Neuronal stem cell (in vitro differentiated cells): ENCODE data around the gene FAM50A.

Experiments
- DNase-seq: peaks from one replicate; pipeline ENCODE4 v3.0.0-alpha.2; 2013; ENCODE audit warnings: low spot score
- H2AFZ ChIP-seq: one replicate; pipeline ENCODE4 v1.6.1; 2013; ENCODE audit warnings: mild to moderate bottlenecking, low read length, inconsistent platforms
- H2AK5ac ChIP-seq: 2 replicates; pipeline ENCODE4 v1.6.1; 2013; ENCODE audit warnings: low read depth, mild to moderate bottlenecking, inconsistent platforms, low read length, moderate library complexity, mixed read lengths
- H2BK120ac ChIP-seq: 2 replicates; pipeline ENCODE4 v1.6.1; 2013; ENCODE audit warnings: low read depth, mild to moderate bottlenecking, inconsistent platforms, low read length, moderate library complexity, mixed read lengths
- H2BK12ac ChIP-seq: one replicate; pipeline ENCODE4 v1.6.1; 2013; ENCODE audit warnings: low read length, inconsistent platforms
- H2BK15ac ChIP-seq: 2 replicates; pipeline ENCODE4 v1.6.1; 2013; ENCODE audit warnings: mild to moderate bottlenecking, low read length, inconsistent platforms, mixed read lengths
- H2BK5ac ChIP-seq: one replicate; pipeline ENCODE4 v1.6.1; 2013; ENCODE audit warnings: inconsistent platforms, mild to moderate bottlenecking, low read length, moderate library complexity
- H3K14ac ChIP-seq: one replicate; pipeline ENCODE4 v1.6.1; 2013; ENCODE audit warnings: low read length, inconsistent platforms
- H3K18ac ChIP-seq: 2 replicates; pipeline ENCODE4 v1.6.1; 2013; ENCODE audit warnings: low read length, inconsistent platforms
- H3K23ac ChIP-seq: 2 replicates; pipeline ENCODE4 v1.6.1; 2013; ENCODE audit warnings: low read depth, mild to moderate bottlenecking, mixed read lengths, low read length, inconsistent platforms; ENCODE audit not compliant: poor library complexity
- H3K27ac ChIP-seq: replicated peaks from 3 replicates; pipeline ENCODE4 v1.5.1; 2013; ENCODE audit warnings: low read length, inconsistent platforms
- H3K27me3 ChIP-seq, 3 experiments: 2 replicates each; pipeline ENCODE4 v1.6.1; 2013; ENCODE audit warnings: low read length in 3 of 3, mild to moderate bottlenecking in 2 of 3, inconsistent platforms in 1 of 3, low read depth in 1 of 3, mixed read lengths in 1 of 3, moderate library complexity in 1 of 3; ENCODE audit not compliant: control insufficient read depth in 3 of 3, insufficient read depth in 3 of 3
- H3K36me3 ChIP-seq, 2 donors: replicated peaks in 1 of 2; 2 replicates each; pipeline ENCODE4 v1.6.1; 2013; ENCODE audit warnings: low read length in 2 of 2; ENCODE audit not compliant: control insufficient read depth in 2 of 2, insufficient read depth in 2 of 2
- H3K4ac ChIP-seq: 2 replicates; pipeline ENCODE4 v1.6.1; 2013; ENCODE audit warnings: inconsistent platforms, mild to moderate bottlenecking, low read length, moderate library complexity
- H3K4me1 ChIP-seq, 2 donors: 1 replicate in 1 of 2; 2 replicates in 1 of 2; pipeline ENCODE4 v1.6.1; 2013; ENCODE audit warnings: low read length in 2 of 2, low read depth in 1 of 2; ENCODE audit not compliant: control insufficient read depth in 2 of 2, insufficient read depth in 1 of 2
- H3K4me2 ChIP-seq: one replicate; pipeline ENCODE4 v1.6.1; 2013; ENCODE audit warnings: mild to moderate bottlenecking, low read length, inconsistent platforms; ENCODE audit not compliant: insufficient read depth, poor library complexity, severe bottlenecking
- H3K4me3 ChIP-seq, 2 donors: 2 replicates each; pipeline ENCODE4 v1.5.1; 2013; ENCODE audit warnings: low read length in 2 of 2, mild to moderate bottlenecking in 2 of 2, inconsistent platforms in 1 of 2, moderate library complexity in 1 of 2
- H3K79me1 ChIP-seq: one replicate; pipeline ENCODE4 v1.6.1; 2013; ENCODE audit warnings: low read depth, mild to moderate bottlenecking, inconsistent platforms, low read length, moderate library complexity
- H3K9ac ChIP-seq: one replicate; pipeline ENCODE4 v1.6.1; 2013; ENCODE audit warnings: mild to moderate bottlenecking, low read depth, low read length, inconsistent platforms; ENCODE audit not compliant: poor library complexity
- H3K9me3 ChIP-seq, 2 donors: replicated peaks in 1 of 2; 2 replicates each; pipeline versions ENCODE3 to v1.6.1; 2013; ENCODE audit warnings: low read length in 2 of 2, mild to moderate bottlenecking in 2 of 2, inconsistent platforms in 1 of 2, low read depth in 1 of 2, mixed read lengths in 1 of 2, moderate library complexity in 1 of 2; ENCODE audit not compliant: control insufficient read depth in 2 of 2, insufficient read depth in 1 of 2
- H4K8ac ChIP-seq: one replicate; pipeline ENCODE4 v1.6.1; 2013; ENCODE audit warnings: low read depth, mild to moderate bottlenecking, inconsistent platforms, low read length, moderate library complexity
- H4K91ac ChIP-seq: one replicate; pipeline ENCODE4 v1.6.1; 2013; ENCODE audit warnings: low read length, low read depth, mild to moderate bottlenecking, inconsistent platforms; ENCODE audit not compliant: poor library complexity
- WGBS, 2 donors: extraction: QIAGEN DNeasy Blood & Tissue Kit; methylation state at CpG; one replicate each; pipeline ENCODE4 v1.1.7; 2013; ENCODE audit warnings: missing lambda C conversion rate in 2 of 2, mixed read lengths in 1 of 2; ENCODE audit not compliant: insufficient read length in 2 of 2, insufficient replicate concordance in 1 of 2; ENCODE audit errors: extremely low coverage in 2 of 2; 5-methylcytosine and 5-hydroxymethylcytosine counted together

FAM50A gene

GRCh38 chrX:154430479-154430878 lies 13.5 kb upstream of the FAM50A start:
- peaks cover 11% of the 10 kb centered on the region for H3K79me1 ChIP-seq
- H3K27me3 ChIP-seq: no peaks in the 10 kb centered on the region
- no peak overlapping the region for H3K14ac ChIP-seq
- H3K4ac ChIP-seq: no peak overlapping the region
- no peak overlapping the region for H2AK5ac ChIP-seq
- H3K9me3 ChIP-seq: no peaks in the 10 kb centered on the region
- H2BK15ac ChIP-seq: no peak overlapping the region
- DNase-seq: no peak
- H2BK120ac ChIP-seq: no peak overlapping the region
- no peak overlapping the region for H4K8ac ChIP-seq
- WGBS, 2 donors: no CpG with 5 or more reads among the region's 6 CpGs
- H3K4me3 ChIP-seq: no peak overlapping the region
- no peak overlapping the region for H3K4me2 ChIP-seq
- H3K23ac ChIP-seq: no peak overlapping the region
- H2BK12ac ChIP-seq: no peak overlapping the region
- no peak overlapping the region for H3K18ac ChIP-seq
- H4K91ac ChIP-seq: no peak overlapping the region
- peaks cover 0 to 6% of the 10 kb centered on the region in 2 donors for H3K4me1 ChIP-seq
- H3K27ac ChIP-seq: no peak overlapping the region
- H3K36me3 ChIP-seq: peaks cover 7 to 45% of the 10 kb centered on the region in 2 donors
- no peak overlapping the region for H2BK5ac ChIP-seq
- no peak overlapping the region for H2AFZ ChIP-seq
- no peak overlapping the region for H3K9ac ChIP-seq

DNA sequence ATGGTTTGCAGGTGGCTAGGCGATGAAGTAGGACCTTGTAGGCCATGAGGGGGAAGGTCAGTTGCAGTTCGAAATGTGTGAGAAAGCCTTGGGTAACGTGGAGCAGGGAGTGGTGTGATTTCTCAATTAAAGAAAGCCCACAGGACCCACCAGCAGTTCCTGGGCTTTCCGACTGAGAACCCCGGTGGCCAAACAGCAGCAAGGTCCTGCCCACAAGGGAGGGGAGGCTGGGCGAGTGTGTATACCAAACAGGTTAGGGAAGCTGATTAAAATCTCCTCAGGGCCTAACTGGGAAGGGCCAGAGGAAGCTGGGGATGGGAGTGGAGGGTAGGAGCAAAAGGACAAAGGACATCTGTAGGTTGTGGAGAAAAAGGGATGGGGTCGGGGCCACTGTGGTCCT lies 13.0 kb upstream of the FAM50A start:
- no peak overlapping the region for H2BK15ac ChIP-seq
- peaks cover 11% of the 10 kb centered on the region for H3K79me1 ChIP-seq
- no peak overlapping the region for H3K4ac ChIP-seq
- H3K36me3 ChIP-seq: peaks cover 7 to 49% of the 10 kb centered on the region in 2 donors
- no peak overlapping the region for H2BK12ac ChIP-seq
- no peak overlapping the region for H3K23ac ChIP-seq
- H4K8ac ChIP-seq: no peak overlapping the region
- no peak overlapping the region for H2AFZ ChIP-seq
- no peak overlapping the region for H2BK5ac ChIP-seq
- no peak overlapping the region for H4K91ac ChIP-seq
- H2BK120ac ChIP-seq: no peak overlapping the region
- no peak overlapping the region for H2AK5ac ChIP-seq
- H3K27ac ChIP-seq: no peak overlapping the region
- H3K9me3 ChIP-seq: no peaks in the 10 kb centered on the region
- no peak for DNase-seq
- no peak overlapping the region for H3K4me2 ChIP-seq
- no peak overlapping the region for H3K4me3 ChIP-seq
- H3K14ac ChIP-seq: no peak overlapping the region
- WGBS, 2 donors: no CpG with 5 or more reads among the region's 7 CpGs
- H3K4me1 ChIP-seq: peaks cover 0 to 6% of the 10 kb centered on the region in 2 donors
- no peak overlapping the region for H3K9ac ChIP-seq
- H3K27me3 ChIP-seq: no peaks in the 10 kb centered on the region
- H3K18ac ChIP-seq: no peak overlapping the region

DNA sequence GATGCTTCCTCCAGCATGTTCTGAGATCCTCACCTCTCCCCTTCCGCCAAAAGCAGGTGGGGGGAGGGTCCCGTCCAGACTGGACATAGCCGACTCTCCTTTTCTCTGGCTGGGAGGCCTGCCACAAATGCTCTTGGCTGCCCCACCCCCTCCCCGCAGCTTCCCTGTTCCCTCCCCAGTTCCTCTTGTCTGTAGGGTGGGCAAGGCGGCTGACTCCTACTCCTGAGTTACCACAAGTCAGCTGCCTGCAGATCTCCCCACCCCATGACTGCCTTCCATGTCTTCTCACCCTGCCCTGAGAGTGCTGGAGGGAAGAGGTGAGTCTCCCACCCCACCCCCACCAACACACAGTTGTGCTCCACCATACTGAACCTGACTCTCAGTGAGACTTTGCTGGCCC lies 12.6 kb upstream of the FAM50A start:
- H3K9me3 ChIP-seq: no peaks in the 10 kb centered on the region

GRCh38 chrX:154432210-154432609 lies 11.7 kb upstream of the FAM50A start:
- Histone ChIP-seq H2BK5ac (no peak overlapping the region), H3K9me3 (no peaks in the 10 kb centered on the region), H3K4me1 (peaks cover 4 to 6% of the 10 kb centered on the region in 2 donors), H3K79me1 (peaks cover 13% of the 10 kb centered on the region), H2BK12ac (no peak overlapping the region), H3K36me3 (peaks cover 7 to 54% of the 10 kb centered on the region in 2 donors), H3K27ac (no peak overlapping the region), H2AK5ac (no peak overlapping the region), H3K9ac (no peak overlapping the region), H3K4ac (no peak overlapping the region), H2BK15ac (no peak overlapping the region), H3K14ac (no peak overlapping the region), H3K4me3 (no peak overlapping the region), H3K23ac (no peak overlapping the region), H2BK120ac (no peak overlapping the region), H3K4me2 (no peak overlapping the region), H3K18ac (no peak overlapping the region), H4K91ac (no peak overlapping the region), H4K8ac (no peak overlapping the region), H2AFZ (no peak overlapping the region), H3K27me3 (no peaks in the 10 kb centered on the region)
- WGBS, 2 donors: no CpG with 5 or more reads among the region's 8 CpGs
- no peak for DNase-seq

More for the DNA sequence above, 12.6 kb upstream of the FAM50A start:
- H3K27me3 ChIP-seq: no peaks in the 10 kb centered on the region
- no peak overlapping the region for H2BK15ac ChIP-seq
- no peak for DNase-seq
- no peak overlapping the region for H3K23ac ChIP-seq
- no peak overlapping the region for H3K18ac ChIP-seq
- peaks cover 11% of the 10 kb centered on the region for H3K79me1 ChIP-seq
- H2AFZ ChIP-seq: no peak overlapping the region
- peaks cover 7 to 53% of the 10 kb centered on the region in 2 donors for H3K36me3 ChIP-seq
- no peak overlapping the region for H3K14ac ChIP-seq
- H4K8ac ChIP-seq: no peak overlapping the region
- H3K4me2 ChIP-seq: no peak overlapping the region
- H2BK12ac ChIP-seq: no peak overlapping the region
- H2BK5ac ChIP-seq: no peak overlapping the region
- H3K4ac ChIP-seq: no peak overlapping the region
- H3K9ac ChIP-seq: no peak overlapping the region
- no peak overlapping the region for H2BK120ac ChIP-seq
- H3K27ac ChIP-seq: no peak overlapping the region
- no peak overlapping the region for H3K4me3 ChIP-seq
- WGBS, 2 donors: no CpG with 5 or more reads among the region's 5 CpGs
- peaks cover 3 to 6% of the 10 kb centered on the region in 2 donors for H3K4me1 ChIP-seq
- H2AK5ac ChIP-seq: no peak overlapping the region
- H4K91ac ChIP-seq: no peak overlapping the region
